Skeletal muscle cell (primary cell): Measurements from ENCODE around the gene SMAD4.
"Not testable (repeated sequence)": the region's sequence is repeated elsewhere in the genome, so short reads cannot be mapped to it uniquely, and the experiment has no call there.

Experiments
- DNase-seq: peaks from one replicate; pipeline ENCODE4 v3.0.0-alpha.2; 2010; ENCODE audit warnings: low read depth
- H3K4me3 ChIP-seq: 2 replicates; pipeline ENCODE4 v1.5.1; 2011; ENCODE audit warnings: low read depth, mild to moderate bottlenecking, control low read depth, low read length, moderate library complexity

SMAD4 gene

GRCh38 chr18:51029694-51030536 is at the start of gene SMAD4:
Gene SMAD4, plus strand, starts transcription at chr18:51030213. Its CDS starts 16,834 bp downstream, at chr18:51047047.
- H3K4me3 ChIP-seq, result peak within 1 kb of the TSS; percentile 75
- peak; percentile 88 for DNase-seq

- H3K4me3 ChIP-seq, result no peak overlapping the region
- no peak for DNase-seq
Observed at GRCh38 chr18:50981381-50981780, 48.6 kb upstream of the SMAD4 start.

- no peak for DNase-seq
- no peak overlapping the region for H3K4me3 ChIP-seq
Observed at GRCh38 chr18:50982086-50982801, 47.8 kb upstream of the SMAD4 start.

- H3K4me3 ChIP-seq, result no peak overlapping the region
- DNase-seq, result no peak
Observed at GRCh38 chr18:50982802-50983179, 47.2 kb upstream of the SMAD4 start.

- no peak for DNase-seq
- H3K4me3 ChIP-seq, result no peak overlapping the region
Observed at GRCh38 chr18:50986360-50987087, 43.5 kb upstream of the SMAD4 start.

GRCh38 chr18:50987261-50987660 is 42.8 kb upstream of the SMAD4 start:
- DNase-seq, result no peak
- no peak overlapping the region for H3K4me3 ChIP-seq

GRCh38 chr18:50989711-50990110 is 40.3 kb upstream of the SMAD4 start:
- H3K4me3 ChIP-seq, result no peak overlapping the region
- DNase-seq, result no peak

- DNase-seq, result no peak
- H3K4me3 ChIP-seq, result no peak overlapping the region
Observed at GRCh38 chr18:50992351-50992762, 37.7 kb upstream of the SMAD4 start.

GRCh38 chr18:50994031-50994430 is 36.0 kb upstream of the SMAD4 start:
- no peak overlapping the region for H3K4me3 ChIP-seq
- DNase-seq, result no peak

- not testable (repeated sequence) for DNase-seq, H3K4me3 ChIP-seq
Observed at GRCh38 chr18:51003174-51003573, 26.8 kb upstream of the SMAD4 start.

- no peak for DNase-seq
- H3K4me3 ChIP-seq, result no peak overlapping the region
Observed at GRCh38 chr18:51006061-51006818, 23.8 kb upstream of the SMAD4 start.

GRCh38 chr18:51006948-51007789 is 22.8 kb upstream of the SMAD4 start:
- no peak for DNase-seq
- no peak overlapping the region for H3K4me3 ChIP-seq

GRCh38 chr18:51007790-51008139 is 22.2 kb upstream of the SMAD4 start:
- DNase-seq, result no peak
- no peak overlapping the region for H3K4me3 ChIP-seq

- DNase-seq, result no peak
- no peak overlapping the region for H3K4me3 ChIP-seq
Observed at GRCh38 chr18:51009072-51009471, 20.9 kb upstream of the SMAD4 start.

- no peak overlapping the region for H3K4me3 ChIP-seq
- no peak for DNase-seq
Observed at GRCh38 chr18:51010218-51010617, 19.8 kb upstream of the SMAD4 start.

GRCh38 chr18:51011709-51012108 is 18.3 kb upstream of the SMAD4 start:
- no peak overlapping the region for H3K4me3 ChIP-seq
- DNase-seq, result no peak

GRCh38 chr18:51012441-51012840 is 17.6 kb upstream of the SMAD4 start:
- DNase-seq, result no peak
- H3K4me3 ChIP-seq, result no peak overlapping the region

GRCh38 chr18:51013259-51013658 is 16.8 kb upstream of the SMAD4 start:
- DNase-seq, result no peak
- no peak overlapping the region for H3K4me3 ChIP-seq
